HG03135 (cell line): ENCODE measurements around the gene MS4A10.
A peak's percentile ranks its signal among the peaks of the same experiment; 100 is the strongest.
"Not testable (repeated sequence)": the region's sequence is repeated elsewhere in the genome, so short reads cannot be mapped to it uniquely, and the experiment has no call there.

Experiments
- ATAC-seq: cut with Tn5 transposase; IDR thresholded peaks from one replicate; pipeline ENCODE4 v1.9.1; 2021; ENCODE audit warnings: mild to moderate bottlenecking, moderate library complexity; ENCODE audit not compliant: unreplicated experiment

The MS4A10 gene

DNA sequence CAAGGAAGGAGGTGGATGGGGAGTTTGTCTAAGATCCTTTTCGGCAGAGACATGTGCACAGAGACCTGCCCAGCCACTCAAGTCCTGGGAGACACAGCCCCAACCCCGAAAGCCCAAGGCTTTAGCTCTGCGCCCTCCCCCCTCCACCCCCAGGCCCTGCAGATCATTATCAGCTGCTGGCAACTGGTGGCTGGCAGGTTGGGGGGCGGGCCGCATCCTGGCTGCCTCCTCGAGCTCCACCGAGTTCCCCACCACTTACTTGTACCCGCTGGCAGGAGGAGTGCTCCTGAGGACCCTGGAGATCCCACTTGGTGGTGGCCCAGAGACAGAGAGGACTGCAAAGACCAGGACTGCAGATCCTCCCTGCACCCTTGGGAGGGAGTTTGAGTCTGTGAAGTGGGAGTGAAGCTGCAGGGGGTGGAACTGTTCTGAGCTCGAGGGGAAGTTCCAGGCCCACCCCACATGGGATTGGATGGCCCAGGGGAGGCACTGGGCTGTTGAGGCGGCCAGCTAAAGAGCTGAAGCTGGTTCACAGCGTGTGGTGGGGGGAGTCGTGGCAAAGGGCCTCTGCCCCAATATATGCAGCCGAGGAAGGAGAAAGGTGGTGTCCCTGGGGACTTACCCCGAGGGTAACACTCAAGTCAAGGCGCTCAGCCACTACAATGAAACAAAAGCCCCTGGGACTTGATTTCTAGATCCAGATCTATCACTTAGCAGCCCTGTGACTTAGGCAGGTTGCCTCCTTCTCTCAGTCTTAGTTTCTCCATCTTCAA, 36.9 kb downstream of the MS4A10 start:
- ATAC-seq = no peak

DNA sequence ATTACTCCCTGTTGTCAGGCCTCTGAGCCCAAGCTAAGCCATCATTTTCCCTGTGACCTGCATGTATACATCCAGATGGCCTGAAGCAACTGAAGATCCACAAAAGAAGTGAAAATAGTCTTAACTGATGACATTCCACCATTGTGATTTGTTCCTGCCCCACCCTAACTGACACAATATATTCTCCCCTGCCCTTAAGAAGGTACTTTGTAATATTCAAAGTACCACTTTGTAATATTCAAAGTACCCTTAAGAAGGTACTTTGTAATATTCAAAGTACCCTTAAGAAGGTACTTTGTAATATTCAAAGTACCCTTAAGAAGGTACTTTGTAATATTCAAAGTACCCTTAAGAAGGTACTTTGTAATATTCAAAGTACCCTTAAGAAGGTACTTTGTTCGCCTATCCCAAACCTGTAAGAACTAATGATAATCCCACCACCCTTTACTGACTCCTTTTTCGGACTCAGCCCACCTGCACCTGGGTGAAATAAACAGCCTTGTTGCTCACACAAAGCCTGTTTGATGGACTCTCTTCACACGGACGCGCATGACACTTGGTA, 38.7 kb downstream of the MS4A10 start:
- ATAC-seq = not testable (repeated sequence)

DNA sequence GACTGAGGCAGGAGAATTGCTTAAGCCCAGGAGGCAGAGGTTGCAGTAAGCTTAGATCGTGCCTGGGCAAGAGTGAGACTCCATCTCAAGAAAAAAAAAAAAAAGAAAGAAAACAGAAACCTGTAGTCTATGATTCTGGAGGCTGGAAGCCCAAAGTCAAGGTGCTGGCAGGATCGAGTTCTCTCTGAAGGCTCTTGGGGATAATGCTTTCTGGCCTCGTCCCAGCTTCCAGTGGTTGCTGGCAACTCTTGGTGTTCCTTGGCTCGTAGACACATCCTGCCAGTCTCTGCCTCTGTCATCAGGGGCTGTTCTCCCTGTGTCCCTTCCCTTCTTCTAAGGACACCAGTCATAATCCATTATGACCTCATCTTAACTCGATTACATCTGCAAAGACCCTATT, 40.0 kb downstream of the MS4A10 start:
- ATAC-seq = no peak

- no peak for ATAC-seq
These were observed 40.7 kb downstream of the MS4A10 start for GRCh38 chr11:60825790-60826189.

- ATAC-seq = peak; percentile 44
These were observed 45.5 kb downstream of the MS4A10 start for GRCh38 chr11:60830478-60831142.

- ATAC-seq = peak; percentile 71
These were observed 46.0 kb downstream of the MS4A10 start for GRCh38 chr11:60831143-60831500.

DNA sequence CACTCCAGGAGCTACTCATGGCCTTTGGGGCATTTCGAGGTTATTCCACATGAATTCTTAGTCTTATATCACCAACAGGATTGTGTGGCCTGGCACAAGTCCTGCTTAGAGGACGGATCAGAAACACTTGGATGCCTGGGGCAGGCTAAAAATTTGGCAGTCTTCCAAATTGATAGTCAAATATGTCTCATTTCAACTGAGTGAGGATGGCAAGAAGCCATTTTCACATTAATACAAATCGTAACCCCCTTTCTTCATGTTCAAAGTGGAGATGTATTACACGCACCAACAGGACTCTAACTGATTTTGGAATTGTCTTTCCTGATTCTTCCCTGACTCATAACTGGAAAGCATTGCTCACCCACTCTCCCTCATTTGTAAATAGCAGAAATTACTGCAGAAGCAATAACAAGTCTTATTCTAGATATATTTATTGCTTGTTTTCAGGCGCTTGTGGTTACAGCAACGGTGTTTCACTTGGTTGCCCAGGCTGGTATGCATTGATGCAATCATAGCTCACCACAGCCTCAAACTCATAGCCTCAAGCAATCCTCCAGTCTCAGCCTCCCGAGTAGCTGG, 46.5 kb downstream of the MS4A10 start:
- no peak for ATAC-seq

DNA sequence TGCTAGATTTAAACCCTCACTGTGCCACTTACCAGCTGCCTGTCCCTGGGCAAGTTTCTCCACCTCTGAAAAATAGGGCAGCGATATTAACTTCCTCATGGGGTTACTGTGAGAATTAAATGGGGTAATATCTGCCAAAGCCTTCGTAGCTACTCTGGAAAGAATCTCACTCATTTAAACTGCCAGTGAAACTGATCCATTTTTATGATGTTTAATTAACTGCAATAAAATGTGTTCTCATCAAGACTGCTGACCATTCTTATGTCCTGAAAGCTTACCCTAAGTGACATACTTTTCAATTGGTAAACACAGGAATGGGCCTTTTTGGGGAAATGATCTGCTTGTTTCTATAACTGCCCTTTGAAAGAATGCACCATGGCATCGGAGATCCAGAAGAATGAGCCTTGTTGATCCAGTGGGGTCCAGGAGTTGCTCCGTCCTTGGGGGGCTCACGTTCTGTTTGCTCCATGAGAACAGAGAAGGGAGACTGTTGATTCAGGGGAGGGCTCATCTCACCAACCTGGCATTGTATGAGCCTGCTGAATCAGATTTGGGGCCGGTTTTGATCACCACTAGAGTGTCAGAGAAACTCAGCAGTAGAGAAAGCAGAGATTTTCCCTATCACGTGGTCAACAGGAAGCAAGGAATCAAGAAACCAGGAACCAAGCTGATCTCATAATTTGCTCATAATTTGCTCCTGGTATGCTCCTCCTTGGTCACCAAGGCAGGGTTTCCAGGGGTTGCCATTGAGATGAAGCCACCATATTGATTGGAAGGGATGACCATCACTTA, 49.8 kb downstream of the MS4A10 start:
- no peak for ATAC-seq

DNA sequence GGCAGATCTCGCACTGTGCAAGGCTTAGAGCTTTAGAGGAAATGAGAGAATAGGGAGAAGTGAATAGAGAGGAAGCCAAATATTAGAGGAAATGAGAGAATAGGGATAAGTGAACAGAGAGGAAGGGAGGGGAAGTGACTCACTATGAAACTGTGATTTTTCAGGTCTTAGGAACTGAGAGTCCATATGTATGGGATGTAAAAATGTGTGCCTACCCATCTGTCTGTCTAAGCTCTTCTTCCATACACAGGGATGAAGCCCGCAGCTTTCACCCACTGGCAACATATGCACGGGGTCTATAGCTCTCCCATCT, 50.4 kb downstream of the MS4A10 start:
- ATAC-seq = no peak

GRCh38 chr11:60836866-60837515, 51.9 kb downstream of the MS4A10 start:
- ATAC-seq = no peak

GRCh38 chr11:60838132-60838531, 53.0 kb downstream of the MS4A10 start:
- no peak for ATAC-seq

- no peak for ATAC-seq
These were observed 55.6 kb downstream of the MS4A10 start for GRCh38 chr11:60840470-60841430.

DNA sequence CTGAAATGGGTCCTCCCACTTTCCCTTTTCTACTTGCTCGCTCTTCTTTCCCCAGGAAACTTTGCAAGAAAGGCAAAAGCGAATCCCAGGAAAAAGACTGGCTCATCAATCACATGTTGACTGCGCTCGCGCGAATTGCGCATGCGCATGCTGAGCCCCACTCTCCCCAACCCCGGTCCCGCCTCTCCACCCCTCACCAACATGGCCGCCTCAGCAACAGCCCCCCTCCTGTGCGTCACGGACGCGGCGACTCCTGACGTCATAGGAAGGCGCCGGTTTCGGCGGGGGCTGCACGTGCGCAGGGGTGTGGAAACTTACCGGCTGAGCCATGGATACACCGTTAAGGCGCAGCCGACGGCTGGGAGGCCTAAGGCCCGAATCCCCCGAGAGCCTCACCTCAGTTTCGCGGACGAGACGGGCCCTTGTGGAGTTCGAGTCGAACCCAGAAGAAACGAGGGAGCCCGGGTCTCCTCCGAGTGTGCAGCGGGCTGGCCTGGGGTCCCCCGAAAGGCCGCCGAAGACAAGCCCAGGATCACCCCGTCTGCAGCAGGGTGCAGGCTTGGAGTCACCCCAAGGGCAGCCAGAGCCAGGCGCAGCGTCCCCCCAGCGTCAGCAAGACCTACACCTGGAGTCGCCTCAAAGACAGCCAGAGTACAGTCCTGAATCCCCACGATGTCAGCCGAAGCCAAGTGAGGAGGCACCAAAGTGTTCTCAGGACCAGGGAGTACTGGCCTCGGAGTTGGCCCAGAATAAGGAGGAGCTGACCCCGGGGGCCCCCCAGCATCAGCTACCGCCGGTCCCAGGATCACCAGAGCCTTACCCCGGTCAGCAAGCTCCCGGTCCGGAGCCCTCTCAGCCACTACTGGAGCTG, 56.9 kb downstream of the MS4A10 start, which contains the start of gene CCDC86:
TSS of gene CCDC86 (plus strand) at position 317 of the 871 bp plus-strand sequence. CDS start at position 329, 12 bp downstream.
- peak; percentile 79 for ATAC-seq

DNA sequence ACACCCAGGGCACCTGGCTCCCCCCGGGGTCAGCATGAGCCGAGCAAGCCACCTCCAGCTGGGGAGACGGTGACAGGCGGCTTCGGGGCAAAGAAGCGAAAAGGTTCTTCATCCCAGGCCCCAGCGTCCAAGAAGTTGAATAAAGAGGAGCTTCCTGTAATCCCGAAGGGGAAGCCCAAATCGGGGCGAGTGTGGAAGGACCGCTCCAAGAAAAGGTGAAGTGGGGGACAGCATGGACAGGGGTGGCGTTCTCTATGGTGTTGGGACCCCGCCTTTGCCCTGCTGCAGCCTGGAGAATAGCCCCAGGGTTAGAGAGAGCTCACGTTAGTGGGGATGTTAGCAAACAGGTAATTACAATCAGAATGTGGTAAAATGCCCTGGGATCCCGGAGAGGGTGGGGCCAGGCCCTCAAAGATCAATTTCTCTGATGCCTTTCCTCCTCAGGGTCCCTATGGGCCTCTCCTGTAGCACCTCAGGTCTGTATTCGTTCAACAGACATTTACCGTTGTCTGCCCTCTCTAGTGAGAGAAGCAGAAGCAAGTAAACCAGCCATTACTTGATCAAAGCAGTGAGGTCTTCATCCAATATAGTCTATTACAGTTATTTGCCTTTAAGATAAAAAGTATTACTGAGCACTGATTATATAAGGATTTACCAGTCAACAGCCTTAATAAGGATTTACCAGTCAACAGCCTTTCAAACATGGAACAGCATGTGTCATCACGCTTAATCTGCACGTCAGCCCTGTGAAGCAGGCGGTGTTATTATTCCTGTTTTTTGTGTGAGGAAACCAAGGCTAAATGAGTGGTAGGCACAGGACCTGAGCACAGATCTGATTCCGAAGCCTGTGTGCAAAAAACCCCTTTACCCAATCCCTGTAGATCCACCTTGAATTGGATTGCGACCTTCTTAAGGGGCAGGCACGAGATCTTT, 57.8 kb downstream of the MS4A10 start:
- no peak for ATAC-seq

DNA sequence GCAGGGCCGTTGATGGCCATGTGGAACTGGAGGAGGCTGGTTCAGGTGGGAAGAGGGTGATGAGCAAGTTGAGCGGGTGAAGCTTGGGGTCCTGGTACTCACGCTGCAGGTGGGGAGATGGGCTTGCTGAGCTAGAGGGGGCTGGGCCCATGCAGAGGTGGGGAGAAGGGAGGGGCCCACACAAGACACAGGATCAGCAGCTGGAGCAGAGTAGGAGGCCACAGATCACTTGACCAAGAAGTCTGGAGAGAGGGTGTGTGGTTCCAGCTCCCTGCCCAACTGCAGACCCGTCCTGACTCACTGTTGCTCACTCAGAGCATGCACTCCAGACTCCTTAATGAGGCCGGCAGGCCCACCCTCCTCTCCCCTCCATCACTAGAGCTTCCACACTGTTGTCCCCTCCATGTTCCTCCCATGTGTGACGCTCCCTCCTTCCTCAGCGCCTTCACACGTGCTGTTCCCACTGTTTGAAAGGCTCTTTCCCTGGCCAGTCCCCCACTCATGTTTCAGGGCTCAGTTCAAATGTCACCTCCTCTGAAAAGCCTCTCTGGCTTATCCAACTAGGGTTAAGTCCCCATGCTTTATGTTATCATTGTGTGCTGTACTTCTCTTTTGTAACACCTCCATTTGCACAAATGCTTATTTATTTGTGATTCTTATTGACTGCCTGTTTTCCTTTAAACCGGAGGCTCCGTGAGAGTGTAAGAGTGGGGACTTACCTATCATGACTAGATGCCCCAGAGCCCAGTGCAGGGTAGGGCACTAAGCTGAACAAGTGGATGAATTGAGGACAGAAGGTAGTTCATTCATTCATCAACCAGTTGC, 59.1 kb downstream of the MS4A10 start:
- no peak for ATAC-seq

DNA sequence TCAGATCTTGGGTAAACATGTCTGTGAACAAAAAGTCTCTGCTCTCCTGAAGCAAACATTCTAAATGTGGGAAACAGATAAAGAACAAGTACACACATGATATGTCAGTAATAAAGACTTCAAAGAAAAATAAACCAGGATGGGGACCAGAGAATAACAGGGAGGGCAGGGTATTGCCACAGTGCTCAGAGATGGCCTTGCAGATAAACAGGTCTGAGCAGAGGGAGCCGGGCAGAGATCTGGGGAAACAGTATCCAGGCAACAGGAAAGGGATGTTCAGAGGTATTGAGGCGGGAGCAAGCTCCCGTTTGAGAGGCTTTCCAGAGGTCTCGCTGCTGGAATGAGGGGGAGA, 59.7 kb downstream of the MS4A10 start:
- ATAC-seq = no peak

DNA sequence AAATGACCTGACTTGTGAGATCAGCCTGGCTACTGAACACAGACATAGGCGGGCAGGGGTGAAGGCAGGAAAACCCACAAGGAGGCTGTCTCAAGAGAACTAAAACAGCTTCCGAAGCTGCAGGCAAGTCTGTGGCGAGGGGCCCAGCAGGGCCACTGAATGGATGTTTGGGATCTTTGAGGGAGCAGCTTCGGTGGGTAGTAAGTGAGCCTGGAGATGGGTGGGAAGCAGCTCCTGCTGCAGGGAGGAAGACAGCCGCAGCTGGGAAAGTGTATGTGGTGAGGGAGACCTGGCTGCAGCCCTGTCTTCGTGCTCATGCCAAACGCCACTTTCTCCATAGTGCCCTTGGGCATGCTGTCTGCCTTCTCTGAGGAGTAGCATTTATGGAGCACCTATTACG, 60.2 kb downstream of the MS4A10 start:
- ATAC-seq = no peak
